ENCODE measurements around the gene NINJ2. TPM values are rescaled to one million over a fixed set of nuclear protein-coding genes. Genes with fewer than 3 reads are reported as not detected.

The NINJ2 gene
- total and polyA plus RNA-seq, 10 of the 15 experiments (the other 5 are each of a cell fraction or from before 2014, with no cell fraction given) = 8.9 to 51.6 (median 21.3) TPM

DNA sequence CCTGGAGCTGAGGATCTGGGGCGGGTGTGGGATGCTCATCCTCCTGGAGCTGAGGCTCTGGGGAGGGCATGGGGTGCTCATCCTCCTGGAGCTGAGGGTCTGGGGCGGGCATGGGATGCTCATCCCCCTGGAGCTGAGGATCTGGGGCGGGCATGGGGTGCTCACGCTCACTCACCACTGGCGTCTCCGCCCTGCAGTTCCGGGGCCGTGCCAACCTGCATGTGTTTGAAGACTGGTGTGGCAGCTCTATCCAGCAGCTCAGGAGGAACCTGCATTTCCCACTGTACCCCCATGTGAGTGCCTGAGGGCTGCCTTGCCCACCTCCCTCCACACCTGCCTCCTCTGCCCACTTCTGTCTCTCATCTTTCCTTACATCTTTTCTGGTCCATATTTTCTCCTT lies 119.1 kb downstream of the NINJ2 start (continued):
- no peak for TF ChIP-seq RELA (IDR thresholded peaks at IDR 0.05; ENCODE audit: borderline replicate concordance, partially characterized antibody)
- no peak for TF ChIP-seq BCL3 (IDR thresholded peaks at IDR 0.05; ENCODE audit: borderline replicate concordance, insufficient read depth, low read depth, low read length, poor library complexity, severe bottlenecking)
- no peak for TF ChIP-seq SP1 (IDR thresholded peaks at IDR 0.05; ENCODE audit: low read depth, low read length)

- H3K4me2 ChIP-seq (ENCODE audit: control insufficient read depth, insufficient read depth) = no peak overlapping the region
- FAIRE-seq = no peak
- no peak overlapping the region for H3K4me3 ChIP-seq
- ChIA-PET SMC1A (ENCODE audit: uncharacterized antibody, unreplicated experiment) (no interaction called here), CTCF (interaction anchor here (1.1 to 6.2 kb wide), 3 partner anchors 89 to 102 kb away, joined by 4 to 55 read pairs (median 6); no protein-coding TSS in a partner anchor), RAD21 (ENCODE audit: unreplicated experiment) (no interaction called here), POLR2A (no interaction called here)
- intact Hi-C loops (cut with micrococcal nuclease; ENCODE audit: unreplicated experiment) (no loop called here), in situ Hi-C loops (cut with MboI) (no loop called here)
- no peaks in the 10 kb centered on the region; a peak in 2 of 4 replicates for H3K27me3 ChIP-seq (replicated peaks in 1 of 2; ENCODE audit: control insufficient read depth in 2 of 2, insufficient read depth in 2 of 2, low read length in 1 of 2)
- BruUV-seq (replicated peaks) = no TSS peak
- no peak overlapping the region for H3K9ac ChIP-seq (ENCODE audit: control insufficient read depth, insufficient read depth, low read length)
- no peak overlapping the region for H2AFZ ChIP-seq (ENCODE audit: control insufficient read depth, low read depth, low read length)
- 68% methylated on average over 4 of the region's 9 CpGs for WGBS (ENCODE audit: insufficient coverage, insufficient replicate concordance, low lambda C conversion rate, missing lambda C conversion rate)
- no peaks in the 10 kb centered on the region for H3K79me2 ChIP-seq (ENCODE audit: control insufficient read depth, insufficient read depth, low read length)
- no peak for ATAC-seq
- H3K4me1 ChIP-seq (ENCODE audit: control insufficient read depth, insufficient read depth, low read length) = no peaks in the 10 kb centered on the region
- H3K36me3 ChIP-seq (ENCODE audit: control insufficient read depth in 2 of 2, insufficient read depth in 2 of 2, low read length in 1 of 2) = no peaks in the 10 kb centered on the region
- H3K9me3 ChIP-seq (replicated peaks; ENCODE audit: control insufficient read depth, insufficient read depth, low read length) = no peaks in the 10 kb centered on the region
- no peak overlapping the region for H3K27ac ChIP-seq (ENCODE audit: control insufficient read depth, insufficient read depth)
- DNase-seq (ENCODE audit: low read depth, low spot score) = no peak
- no peaks in the 10 kb centered on the region for H4K20me1 ChIP-seq (ENCODE audit: control insufficient read depth, insufficient read depth)
- no peak for TF ChIP-seq EZH2 (IDR thresholded peaks at IDR 0.05; ENCODE audit: borderline replicate concordance, control insufficient read depth, low read depth, low read length)
- no peak for TF ChIP-seq MTA2 (IDR thresholded peaks at IDR 0.05; ENCODE audit: low read depth)
- TF ChIP-seq NFYA (IDR thresholded peaks at IDR 0.05; ENCODE audit: borderline replicate concordance, low read depth, low read length) = no peak
- no peak for TF ChIP-seq ETV6 (conservative IDR thresholded peaks at IDR 0.05 in 1 of 2, IDR thresholded peaks at IDR 0.05 in 1 of 2; ENCODE audit: borderline replicate concordance in 1 of 2, low read depth in 1 of 2)
- TF ChIP-seq NRF1 (conservative IDR thresholded peaks at IDR 0.05; ENCODE audit: low read depth, low read length) = no peak
- TF ChIP-seq RFX5 (IDR thresholded peaks at IDR 0.05; ENCODE audit: low read depth, low read length) = no peak
- TF ChIP-seq NBN (IDR thresholded peaks at IDR 0.05) = no peak
- TF ChIP-seq SKIL (IDR thresholded peaks at IDR 0.05; ENCODE audit: low read depth, poor library complexity, severe bottlenecking) = no peak
- TF ChIP-seq, protein P1, sequence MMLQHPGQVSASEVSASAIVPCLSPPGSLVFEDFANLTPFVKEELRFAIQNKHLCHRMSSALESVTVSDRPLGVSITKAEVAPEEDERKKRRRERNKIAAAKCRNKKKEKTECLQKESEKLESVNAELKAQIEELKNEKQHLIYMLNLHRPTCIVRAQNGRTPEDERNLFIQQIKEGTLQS (IDR thresholded peaks at IDR 0.05; ENCODE audit: borderline replicate concordance, extremely low read depth, low read depth, low read length) = no peak
- TF ChIP-seq PML (IDR thresholded peaks at IDR 0.05; ENCODE audit: low read length) = no peak
- no peak for TF ChIP-seq BCLAF1 (IDR thresholded peaks at IDR 0.05)
These were observed 120.2 kb downstream of the NINJ2 start for GRCh38 chr12:543114-543451.

Measured in GM12878 (cell line).